ENCODE results near the gene GATB.
A peak's percentile ranks its signal among the peaks of the same experiment; 100 is the strongest.

GATB gene

DNA sequence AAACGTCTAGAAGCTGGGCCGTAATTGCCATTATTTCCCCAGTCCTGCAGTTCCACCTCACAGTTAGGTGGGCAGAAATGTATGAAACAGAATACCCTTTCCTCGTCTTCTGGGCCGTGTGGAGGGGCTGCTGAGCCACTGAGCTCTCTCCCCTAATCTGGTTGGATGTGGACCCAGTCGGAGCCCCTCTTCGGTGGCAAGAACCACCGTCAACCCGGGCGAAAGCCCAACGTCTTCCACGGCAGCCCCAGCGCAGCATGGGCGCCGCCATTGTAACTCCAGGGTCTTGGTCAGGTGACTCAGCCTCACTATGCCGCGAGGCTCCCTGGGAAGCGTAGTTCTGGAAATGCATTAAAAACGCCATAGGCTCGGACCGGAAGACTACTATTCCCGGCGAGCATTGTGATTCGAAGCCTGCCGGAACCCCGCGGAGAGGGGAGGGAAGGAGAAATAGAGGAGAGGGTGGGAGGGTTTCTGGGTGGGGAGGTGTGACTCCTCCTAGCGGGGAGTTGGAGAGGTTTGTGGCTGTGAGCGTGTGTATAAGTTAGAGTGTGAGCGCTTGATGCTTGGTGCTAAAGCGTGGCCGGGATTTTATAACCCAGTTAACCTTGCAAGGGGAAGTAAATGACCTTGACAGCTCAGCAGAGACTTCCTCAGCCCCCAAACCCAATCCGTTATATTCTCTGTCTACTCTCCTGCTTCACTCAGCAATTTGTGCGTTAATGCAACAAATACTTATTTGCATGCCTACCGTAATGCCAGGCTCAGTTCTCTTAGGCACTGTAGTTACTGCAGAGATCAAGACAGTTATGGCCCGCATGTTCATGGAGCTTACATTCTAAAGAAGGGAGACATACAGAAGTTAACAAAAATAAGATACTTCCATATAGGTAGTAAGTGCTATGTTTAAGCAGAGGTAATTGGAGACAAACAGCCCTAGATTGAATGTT, at the start of gene GATB:
Gene GATB (minus strand): TSS at position 296 of the 950 bp plus-strand sequence. CDS start 25 bp downstream, at position 271.
- peak; percentile 88 for DNase-seq

DNA sequence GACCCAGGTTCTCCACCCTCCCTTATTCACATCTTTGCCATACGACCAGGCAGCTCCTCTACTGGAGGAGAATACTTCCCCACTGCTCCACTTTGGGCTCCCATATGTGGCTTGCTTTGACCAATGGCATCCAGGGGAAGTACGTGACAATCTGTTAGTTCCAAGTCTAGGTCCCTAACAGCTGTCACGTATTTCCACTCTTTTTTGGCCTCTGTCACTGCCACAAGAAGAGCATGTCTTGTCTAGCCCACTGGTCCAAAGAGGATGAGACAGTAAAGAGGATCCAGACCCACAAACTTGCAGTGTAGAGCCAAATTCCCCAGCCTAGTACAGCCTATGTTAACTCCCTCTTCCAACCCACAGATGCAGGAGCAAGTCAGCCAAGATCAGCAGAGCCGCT, 49.7 kb upstream of the GATB start:
- DNase-seq, result no peak

- DNase-seq, result no peak
Measured at GRCh38 chr4:151809716-151810115, 48.9 kb upstream of the GATB start.

GRCh38 chr4:151808542-151808941, 47.7 kb upstream of the GATB start:
- no peak for DNase-seq

DNA sequence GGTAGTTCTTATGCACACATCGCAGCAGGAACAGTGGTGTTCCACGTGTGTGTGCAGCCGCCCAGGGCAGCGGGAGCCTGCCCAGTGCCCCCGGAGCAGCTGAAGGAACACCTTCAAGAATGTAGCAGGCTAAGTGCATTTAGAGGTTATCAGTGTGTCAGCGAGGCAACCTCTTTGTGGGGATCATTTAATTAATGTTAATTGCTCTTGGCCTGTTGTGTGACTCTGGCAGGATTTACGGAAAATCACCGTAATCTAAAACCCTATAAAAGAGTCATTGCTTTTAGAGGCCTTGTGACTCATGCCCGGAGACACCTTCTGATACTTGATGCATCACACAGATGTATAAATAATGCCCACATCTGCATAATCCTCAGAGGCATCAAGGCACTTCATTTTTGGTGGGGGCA, 47.3 kb upstream of the GATB start:
- no peak for DNase-seq

DNA sequence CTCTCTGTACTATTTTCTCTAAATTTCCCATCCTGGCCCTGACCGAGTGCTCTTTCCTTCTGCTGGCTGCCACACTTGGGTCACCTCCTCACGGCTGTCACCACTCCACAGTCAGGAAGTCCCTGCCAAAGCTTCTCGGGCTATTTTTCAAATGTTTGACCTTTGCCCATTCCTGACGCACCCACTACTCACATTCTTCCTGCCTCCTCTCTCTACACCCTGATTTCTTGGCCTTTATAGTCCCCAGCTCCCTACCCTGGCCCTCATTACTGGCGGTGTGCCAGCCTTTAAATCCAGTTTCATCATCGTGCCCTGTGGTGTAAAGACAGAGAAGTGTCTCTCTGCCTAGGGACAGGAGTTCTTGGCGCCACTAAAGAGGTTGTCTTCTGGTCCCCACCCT, 46.4 kb upstream of the GATB start:
- no peak for DNase-seq

DNA sequence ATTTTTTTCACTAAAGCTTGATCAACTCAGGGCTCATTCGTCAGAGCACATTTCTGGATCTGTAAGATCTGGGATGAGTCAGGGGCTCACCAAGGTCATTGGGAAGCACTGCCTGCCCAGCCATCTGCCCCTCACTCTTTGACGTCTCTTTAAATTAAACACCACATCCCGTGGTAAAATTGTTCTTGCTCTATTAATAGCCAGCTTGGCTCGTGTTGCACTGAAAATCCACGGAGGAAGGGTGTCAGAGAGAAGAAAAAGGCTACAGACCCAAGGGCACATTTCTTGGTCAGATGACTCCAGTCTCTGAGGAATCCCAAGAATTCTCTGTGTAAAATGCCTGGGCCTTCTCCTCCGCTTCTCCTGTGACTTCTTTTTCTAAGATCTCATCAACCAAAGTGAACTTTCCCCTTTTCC, 45.7 kb upstream of the GATB start:
- no peak for DNase-seq

DNA sequence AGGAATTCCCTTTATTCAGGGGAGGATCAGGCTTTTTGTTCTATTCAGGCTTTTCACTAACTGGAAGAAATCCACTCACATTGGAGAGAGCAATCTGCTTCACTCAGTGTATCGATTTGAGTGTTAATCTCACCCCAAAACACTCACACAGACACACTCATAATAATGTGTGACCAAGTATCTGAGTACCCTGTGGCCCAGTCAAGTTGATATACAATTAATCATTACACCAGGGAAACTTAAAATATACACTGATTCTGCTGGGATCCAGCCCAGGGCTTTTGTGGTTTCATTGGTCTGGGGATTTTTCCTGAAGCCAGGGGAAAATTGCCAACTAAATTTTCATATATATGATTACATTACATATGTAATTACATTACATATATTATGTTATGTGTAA, 44.0 kb upstream of the GATB start:
- DNase-seq, result no peak

DNA sequence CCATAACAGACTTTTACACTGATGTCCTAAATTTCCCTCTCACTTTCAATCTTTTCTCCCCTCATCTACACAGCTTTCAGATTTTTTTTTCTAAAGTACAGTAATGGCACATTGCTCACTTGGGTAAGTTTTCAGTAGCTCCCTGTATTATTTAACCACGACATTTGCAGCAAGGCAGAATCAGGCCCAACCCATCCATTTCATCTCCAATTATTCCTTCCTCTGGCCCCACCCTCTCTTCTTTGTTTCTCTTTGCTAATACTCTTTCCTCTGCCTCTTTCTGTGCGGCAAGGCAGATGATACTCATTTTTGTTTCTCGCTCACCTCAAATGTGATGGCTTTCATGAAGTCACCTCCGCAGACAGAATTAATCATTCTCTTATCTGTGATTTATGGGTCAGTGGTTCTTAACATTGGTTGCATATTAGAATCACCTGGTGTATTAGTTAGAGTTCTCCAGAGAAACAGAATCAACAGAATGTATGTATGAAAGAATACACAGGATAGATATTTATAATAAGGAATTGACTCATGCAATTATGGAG, 43.4 kb upstream of the GATB start:
- no peak for DNase-seq

- DNase-seq, result no peak
Measured at GRCh38 chr4:151803246-151803645, 42.4 kb upstream of the GATB start.

- no peak for DNase-seq
Measured at GRCh38 chr4:151801547-151802516, 41.0 kb upstream of the GATB start.

DNA sequence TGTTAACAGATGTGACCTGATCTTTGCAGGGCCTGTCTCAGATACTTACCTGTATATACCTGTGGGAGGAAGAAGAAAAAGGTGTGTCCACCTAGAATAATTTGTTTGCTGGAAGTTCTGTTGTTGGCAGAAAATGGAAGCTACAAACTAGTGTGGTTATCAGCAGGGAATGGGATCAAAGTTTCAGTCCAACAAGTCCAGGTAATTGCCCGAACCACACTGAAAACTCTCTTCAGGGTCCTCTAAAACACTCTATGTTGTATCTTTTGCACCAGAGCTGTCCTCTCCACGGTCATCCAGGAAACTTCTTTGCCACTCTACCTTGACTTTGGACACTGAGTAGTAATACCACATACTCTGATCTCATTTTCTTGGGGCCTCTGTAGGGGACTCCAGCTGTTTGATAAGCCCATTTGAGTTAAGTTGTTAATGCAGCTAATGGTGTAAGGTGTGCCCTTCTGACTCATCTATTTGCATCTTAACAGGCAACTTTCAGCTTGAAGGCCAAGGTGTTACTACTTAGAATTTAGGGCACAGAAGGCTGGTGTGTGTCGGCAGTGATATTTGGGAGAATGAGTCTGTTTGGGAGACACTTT, 38.7 kb upstream of the GATB start:
- no peak for DNase-seq

- no peak for DNase-seq
Measured at GRCh38 chr4:151798678-151799416, 38.0 kb upstream of the GATB start.

- DNase-seq, result no peak
Measured at GRCh38 chr4:151797853-151798252, 37.0 kb upstream of the GATB start.

DNA sequence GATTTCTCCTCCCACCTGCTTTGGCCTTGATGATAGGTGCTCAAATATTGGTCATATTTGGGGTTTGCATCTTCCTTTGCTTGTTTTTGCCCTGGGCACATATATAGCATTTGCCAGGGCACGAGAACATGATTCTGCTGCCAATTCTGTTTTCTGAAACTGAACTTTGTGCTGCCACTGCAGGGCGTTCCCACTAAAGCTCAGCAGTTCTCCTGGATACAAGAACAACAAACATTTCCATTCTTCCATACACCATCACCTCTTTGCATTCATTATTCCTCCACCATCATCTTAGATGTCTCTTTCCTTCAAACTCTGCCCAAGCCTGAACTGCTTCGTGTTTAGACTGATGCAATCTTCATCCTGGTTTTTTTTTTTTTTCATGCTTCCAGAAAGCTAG, 36.3 kb upstream of the GATB start:
- DNase-seq, result no peak

- DNase-seq, result no peak
Measured at GRCh38 chr4:151796106-151796505, 35.3 kb upstream of the GATB start.

GRCh38 chr4:151792995-151793394, 32.2 kb upstream of the GATB start:
- DNase-seq, result no peak

GRCh38 chr4:151792530-151792929, 31.7 kb upstream of the GATB start:
- DNase-seq, result no peak

DNA sequence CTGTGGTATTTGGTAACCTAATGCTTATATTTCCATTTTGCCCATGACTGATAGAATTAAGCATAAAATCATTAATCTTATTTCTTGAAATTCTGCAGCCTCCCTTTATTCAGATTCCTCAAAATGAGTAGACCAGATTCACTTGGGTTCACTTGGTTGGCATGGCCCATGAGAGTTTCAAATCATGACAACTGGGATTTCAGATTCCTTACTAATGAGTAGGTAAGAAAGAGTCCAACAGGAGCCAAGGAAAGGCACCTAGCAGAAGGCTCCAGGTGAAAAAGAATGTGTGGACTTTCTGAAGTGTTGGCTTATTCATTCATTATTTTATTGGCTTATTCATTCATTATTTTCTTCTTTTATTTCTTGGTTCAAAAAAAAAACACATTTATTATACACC, 27.2 kb upstream of the GATB start:
- DNase-seq, result no peak

DNA sequence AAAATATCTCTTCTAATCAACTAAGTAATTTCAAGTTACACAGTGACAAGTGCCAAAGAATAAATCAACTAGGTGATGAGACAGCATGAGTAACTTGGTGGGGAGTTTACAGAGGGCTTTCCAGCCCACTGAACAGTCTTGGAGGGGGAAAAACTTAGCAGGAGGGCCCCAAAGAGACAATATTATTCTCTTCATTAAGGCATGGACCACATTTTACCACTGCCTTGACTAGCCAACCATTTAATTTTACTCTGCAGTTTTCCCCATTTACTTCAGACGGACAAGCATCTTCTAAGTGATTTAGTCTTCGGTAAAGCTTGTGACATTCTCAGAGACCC, 25.3 kb upstream of the GATB start:
- DNase-seq, result no peak

DNA sequence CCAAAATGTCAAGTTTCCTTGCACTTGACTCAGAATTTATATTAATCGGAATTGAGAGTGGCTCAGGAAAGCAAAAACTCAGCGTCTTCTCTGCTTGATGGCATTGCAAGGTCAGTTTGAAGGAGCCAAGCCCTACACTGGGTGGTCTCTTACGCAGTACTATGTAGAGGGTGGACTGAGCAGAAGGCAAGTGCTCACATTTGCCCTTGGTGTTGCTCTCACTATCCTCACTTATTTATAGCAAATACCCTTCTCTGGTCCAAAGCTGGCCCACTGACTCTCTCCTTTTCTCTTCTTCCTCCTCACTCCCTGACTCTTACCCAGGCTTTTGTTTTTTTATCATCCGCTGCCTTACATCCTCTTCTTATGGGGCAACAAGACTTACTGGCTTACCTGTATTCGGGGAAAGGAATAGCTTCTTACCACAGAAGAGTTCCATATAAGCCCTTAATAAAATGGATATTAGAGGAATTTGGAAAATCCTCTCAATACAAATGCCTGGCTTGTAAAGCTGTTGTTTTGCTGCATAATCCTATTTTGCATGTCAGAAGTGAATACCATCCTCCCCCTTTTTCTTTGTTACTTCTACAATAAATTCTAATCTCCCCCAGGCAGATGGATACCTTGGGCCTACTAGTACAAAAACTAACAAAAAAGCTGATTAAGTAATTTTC, 24.8 kb upstream of the GATB start:
- no peak for DNase-seq

GRCh38 chr4:151784706-151785105, 23.9 kb upstream of the GATB start:
- DNase-seq, result no peak
